PC-3 (cell line): Measurements from ENCODE around the gene HAPLN3.

Source experiments
- CTCF ChIP-seq: fragments of 300-600 bp; sonication (generic); conservative IDR thresholded peaks from 2 replicates; pipeline ENCODE4 v1.5.1; 2017; ENCODE audit warnings: antibody characterized with exemption, low read depth, mild to moderate bottlenecking, low read length
- EZH2 ChIP-seq: fragments of 300-600 bp; sonication (generic); IDR thresholded peaks from one replicate; pipeline ENCODE4 v1.6.1; 2017; ENCODE audit warnings: antibody characterized with exemption, mild to moderate bottlenecking, low read length; ENCODE audit not compliant: unreplicated experiment
- EZH2phosphoT487 ChIP-seq: fragments of 300-600 bp; sonication (generic); IDR thresholded peaks from 2 replicates; pipeline ENCODE4 v1.6.1; 2018; ENCODE audit warnings: mild to moderate bottlenecking, antibody characterized with exemption, low read length, borderline replicate concordance

- no peak for TF ChIP-seq CTCF
- no peak for TF ChIP-seq EZH2phosphoT487
- TF ChIP-seq EZH2, result no peak
Observed at GRCh38 chr15:88866295-88866881, 29.0 kb downstream of the HAPLN3 start.
